Fibroblast of peridontal ligament (primary cell): Measurements from ENCODE around the gene GPR84.
A peak's percentile ranks its signal among the peaks of the same experiment; 100 is the strongest.

ENCODE experiments used
- DNase-seq: peaks from one replicate; pipeline ENCODE4 v3.0.0-alpha.2; 2010; ENCODE audit errors: extremely low read depth

The GPR84 gene

GRCh38 chr12:54392485-54393206, 28.4 kb upstream of the GPR84 start:
- no peak for DNase-seq

- no peak for DNase-seq
Measured at GRCh38 chr12:54390668-54391551, 26.6 kb upstream of the GPR84 start.

- no peak for DNase-seq
Measured at GRCh38 chr12:54390176-54390667, 25.9 kb upstream of the GPR84 start.

- DNase-seq: no peak
Measured at GRCh38 chr12:54389607-54390175, 25.4 kb upstream of the GPR84 start.

- no peak for DNase-seq
Measured at GRCh38 chr12:54389134-54389508, 24.8 kb upstream of the GPR84 start.

GRCh38 chr12:54388237-54389133, 24.2 kb upstream of the GPR84 start:
- no peak for DNase-seq

- no peak for DNase-seq
Measured at GRCh38 chr12:54387114-54387467, 22.8 kb upstream of the GPR84 start.

GRCh38 chr12:54386403-54387113, 22.3 kb upstream of the GPR84 start:
- DNase-seq: no peak

- DNase-seq: no peak
Measured at GRCh38 chr12:54385251-54385914, 21.1 kb upstream of the GPR84 start.

- DNase-seq: no peak
Measured at GRCh38 chr12:54384591-54385041, 20.3 kb upstream of the GPR84 start, which contains the start of gene ZNF385A. TSS of gene ZNF385A (minus strand) at chr12:54384733. CDS start at chr12:54384514, 219 bp downstream.

- DNase-seq: peak; percentile 89
Measured at GRCh38 chr12:54383041-54383609, 18.8 kb upstream of the GPR84 start.

GRCh38 chr12:54381136-54381535, 16.9 kb upstream of the GPR84 start:
- no peak for DNase-seq

- peak; percentile 76 for DNase-seq
Measured at GRCh38 chr12:54379398-54380201, 15.3 kb upstream of the GPR84 start.

- DNase-seq: no peak
Measured at GRCh38 chr12:54378796-54379397, 14.6 kb upstream of the GPR84 start.

GRCh38 chr12:54377797-54378515, 13.7 kb upstream of the GPR84 start:
- DNase-seq: no peak

GRCh38 chr12:54377007-54377406, 12.7 kb upstream of the GPR84 start:
- DNase-seq: no peak

- no peak for DNase-seq
Measured at GRCh38 chr12:54376596-54376995, 12.3 kb upstream of the GPR84 start.

GRCh38 chr12:54375259-54375579, 10.9 kb upstream of the GPR84 start:
- no peak for DNase-seq
